GM08714 (cell line): ENCODE results near the gene GRIA1.

Source experiments
- H3K4me3 ChIP-seq: fragments of 200-500 bp; sonication (Bioruptor generic); 2 replicates; pipeline ENCODE4 v1.5.1; 2014; ENCODE audit warnings: mild to moderate bottlenecking, low read length, inconsistent platforms
- ZNF274 ChIP-seq: IDR thresholded peaks from 2 replicates; pipeline ENCODE4 v1.6.1; 2012; ENCODE audit warnings: mild to moderate bottlenecking, low read depth, low read length

GRIA1 gene

DNA sequence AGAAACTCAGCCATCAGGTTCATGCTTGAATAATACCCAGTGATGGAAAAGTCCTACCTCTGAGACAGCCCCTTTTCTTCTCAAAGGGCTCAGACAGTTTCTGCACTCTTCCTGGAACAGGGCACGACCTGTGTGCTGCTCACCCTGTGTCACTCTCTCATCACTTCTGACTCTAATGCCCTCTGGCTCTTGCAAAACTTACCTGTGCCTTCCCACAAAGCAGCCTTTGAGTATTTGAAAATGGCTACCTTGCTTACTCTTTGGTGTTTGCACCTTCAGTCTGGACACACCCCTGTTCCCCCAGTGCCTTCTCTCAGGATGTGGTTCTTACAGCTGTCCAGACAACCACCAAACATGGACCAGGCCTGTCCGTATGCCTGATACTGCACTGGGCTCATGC is 171.4 kb downstream of the GRIA1 start:
- no peak for TF ChIP-seq ZNF274

GRCh38 chr5:153670101-153670500 is 179.6 kb downstream of the GRIA1 start:
- no peak overlapping the region for H3K4me3 ChIP-seq
- TF ChIP-seq ZNF274, result no peak

More for the DNA sequence above, 171.4 kb downstream of the GRIA1 start:
- no peak overlapping the region for H3K4me3 ChIP-seq

- H3K4me3 ChIP-seq, result no peak overlapping the region
- TF ChIP-seq ZNF274, result no peak
These were observed 181.3 kb downstream of the GRIA1 start for GRCh38 chr5:153671653-153672346.

- H3K4me3 ChIP-seq, result no peak overlapping the region
- TF ChIP-seq ZNF274, result no peak
These were observed 182.0 kb downstream of the GRIA1 start for GRCh38 chr5:153672347-153673090.

- H3K4me3 ChIP-seq, result no peak overlapping the region
- no peak for TF ChIP-seq ZNF274
These were observed 183.9 kb downstream of the GRIA1 start for GRCh38 chr5:153674356-153674755.

DNA sequence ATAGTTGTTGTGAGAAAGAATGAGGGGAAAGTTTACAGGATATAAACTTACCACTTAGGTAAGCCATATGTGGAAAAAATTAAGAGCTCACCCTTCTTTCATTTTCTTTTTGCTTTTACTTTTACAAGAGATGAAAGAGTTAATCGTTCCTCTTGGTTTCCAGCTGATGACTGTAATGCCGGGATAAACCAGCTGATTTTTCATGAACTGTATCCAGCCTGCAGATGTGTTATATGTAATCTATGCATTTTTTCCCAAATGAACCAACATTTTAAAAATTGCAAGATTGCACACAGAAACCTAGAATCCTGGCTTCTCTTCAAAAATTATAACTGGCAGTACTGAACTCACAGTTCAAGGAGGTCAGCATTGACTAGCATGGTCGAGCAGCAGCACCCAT is 185.9 kb downstream of the GRIA1 start:
- H3K4me3 ChIP-seq, result no peak overlapping the region
- TF ChIP-seq ZNF274, result no peak

DNA sequence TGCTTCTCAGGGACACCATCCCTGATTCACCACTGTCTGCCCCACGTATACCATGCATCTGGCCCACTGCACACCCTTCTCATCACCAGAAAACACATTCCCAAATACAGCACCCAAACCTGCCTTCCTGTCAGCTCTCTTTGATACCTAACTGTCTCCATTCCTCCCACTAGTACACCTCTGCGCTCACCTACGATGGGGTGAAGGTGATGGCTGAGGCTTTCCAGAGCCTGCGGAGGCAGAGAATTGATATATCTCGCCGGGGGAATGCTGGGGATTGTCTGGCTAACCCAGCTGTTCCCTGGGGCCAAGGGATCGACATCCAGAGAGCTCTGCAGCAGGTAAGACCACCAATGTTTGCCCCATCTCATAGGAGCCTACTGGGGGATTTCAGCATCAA is 186.4 kb downstream of the GRIA1 start:
- no peak overlapping the region for H3K4me3 ChIP-seq
- no peak for TF ChIP-seq ZNF274

DNA sequence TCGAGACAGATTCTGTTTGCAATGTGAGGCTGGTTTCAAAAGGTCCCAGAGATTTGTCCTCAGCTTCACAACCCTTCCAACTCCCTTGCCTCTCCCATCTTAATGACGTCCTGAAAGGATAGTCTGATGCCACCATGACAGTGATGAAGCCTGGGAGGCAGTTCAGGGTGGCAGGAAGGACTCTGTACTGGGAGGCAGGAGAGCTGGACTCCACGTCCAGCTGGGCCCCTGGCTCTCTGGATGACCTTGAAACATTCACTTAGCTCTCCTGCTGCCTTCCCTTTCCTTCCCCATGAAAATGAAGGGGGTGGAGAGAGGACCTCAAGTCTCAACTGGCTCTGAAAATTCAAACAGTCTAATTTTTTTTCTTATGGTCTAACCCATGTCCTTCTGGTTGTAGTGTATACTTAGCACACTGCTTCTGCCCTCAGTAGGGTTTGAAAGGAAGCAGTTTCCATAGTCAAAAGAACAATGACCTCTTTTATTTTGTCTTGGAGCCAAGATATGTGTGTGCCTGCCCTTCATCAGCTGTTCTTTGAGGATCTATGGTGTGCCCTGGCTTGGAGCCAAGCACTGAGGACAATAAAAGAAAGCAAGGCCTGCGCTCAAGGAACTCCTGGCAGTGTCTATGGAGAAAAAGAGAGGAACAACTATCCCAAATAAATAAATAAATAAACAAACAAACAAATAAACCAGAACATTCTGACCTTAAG is 188.3 kb downstream of the GRIA1 start:
- H3K4me3 ChIP-seq, result no peak overlapping the region
- TF ChIP-seq ZNF274, result no peak

- no peak overlapping the region for H3K4me3 ChIP-seq
- no peak for TF ChIP-seq ZNF274
These were observed 199.8 kb downstream of the GRIA1 start for GRCh38 chr5:153690236-153690635.

- TF ChIP-seq ZNF274, result no peak
- H3K4me3 ChIP-seq, result no peak overlapping the region
These were observed 205.8 kb downstream of the GRIA1 start for GRCh38 chr5:153696256-153696655.

- no peak overlapping the region for H3K4me3 ChIP-seq
- TF ChIP-seq ZNF274, result no peak
These were observed 208.6 kb downstream of the GRIA1 start for GRCh38 chr5:153699035-153699434.

DNA sequence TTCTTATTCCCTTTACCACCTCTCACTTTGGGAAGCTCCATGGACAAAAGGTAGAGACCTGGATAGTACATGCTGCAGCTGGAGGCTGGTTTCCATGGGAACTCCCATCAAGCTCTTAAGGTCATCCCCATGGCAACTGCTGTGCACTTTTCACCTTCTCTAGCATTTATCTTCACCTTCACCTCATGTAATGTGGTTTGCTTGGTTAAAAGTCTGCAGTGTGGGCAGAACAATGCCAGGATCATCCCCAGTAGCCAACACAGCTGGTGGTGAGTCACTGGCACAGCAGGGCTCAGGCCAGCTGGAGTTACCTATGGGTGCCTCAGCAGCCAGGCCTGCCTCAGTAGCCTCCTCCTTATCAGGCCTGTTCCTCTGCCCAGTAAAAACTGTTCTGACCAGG is 210.5 kb downstream of the GRIA1 start:
- TF ChIP-seq ZNF274, result no peak
- H3K4me3 ChIP-seq, result no peak overlapping the region

DNA sequence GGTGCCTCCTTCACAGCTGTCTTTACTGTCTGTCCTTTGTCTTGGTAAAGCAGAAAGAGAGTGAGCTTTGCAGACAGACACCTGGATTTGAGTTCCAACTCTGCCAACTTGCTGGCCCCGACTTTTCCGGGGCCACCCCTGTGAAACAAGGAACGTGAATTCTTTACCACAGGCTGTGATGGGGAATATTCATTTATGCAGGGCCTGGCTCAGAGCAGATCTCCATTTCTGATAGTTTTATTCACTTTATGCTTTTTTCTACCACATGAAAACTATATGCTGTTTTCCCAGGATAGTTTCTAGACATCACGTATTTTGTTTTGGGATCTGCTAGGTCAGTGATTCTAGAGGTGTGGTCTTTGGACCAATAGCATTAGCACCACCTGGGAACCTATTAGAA is 211.8 kb downstream of the GRIA1 start:
- H3K4me3 ChIP-seq, result no peak overlapping the region
- no peak for TF ChIP-seq ZNF274

- no peak for TF ChIP-seq ZNF274
- H3K4me3 ChIP-seq, result no peak overlapping the region
These were observed 213.6 kb downstream of the GRIA1 start for GRCh38 chr5:153704110-153704509.

GRCh38 chr5:153707626-153708025 is 217.2 kb downstream of the GRIA1 start:
- TF ChIP-seq ZNF274, result no peak
- H3K4me3 ChIP-seq, result no peak overlapping the region
